ENCODE data around the gene LST1. TPM values are rescaled to one million over a fixed set of nuclear protein-coding genes. Genes with fewer than 3 reads are reported as not detected.

Gene LST1
- total RNA-seq, 1 donor from 2014 or later = not detected

- H3K4me3 ChIP-seq = no peak overlapping the region
- H3K4me1 Mint-ChIP-seq = peaks cover 10% of the 10 kb centered on the region
- DNase-seq (ENCODE audit: low spot score) = no peak
- H3K79me2 ChIP-seq (ENCODE audit: low read depth) = peaks cover 82% of the 10 kb centered on the region
- H3F3A ChIP-seq (ENCODE audit: low read depth) = peaks cover 55% of the 10 kb centered on the region
- H3K4me2 ChIP-seq = no peak overlapping the region
- H3K27ac ChIP-seq = no peak overlapping the region
- H4K20me1 ChIP-seq (ENCODE audit: low read depth) = peaks cover 91% of the 10 kb centered on the region
- H2AFZ ChIP-seq (replicated peaks) = no peak overlapping the region
- no peak overlapping the region for H3K4me3 Mint-ChIP-seq
- no peak overlapping the region for H3K9ac ChIP-seq
- H3K4me1 ChIP-seq = peaks cover 11% of the 10 kb centered on the region
- peaks cover 13% of the 10 kb centered on the region for H3K27me3 Mint-ChIP-seq (ENCODE audit: insufficient read depth, low read depth)
- peaks cover 72% of the 10 kb centered on the region for H3K36me3 Mint-ChIP-seq
- H3K36me3 ChIP-seq = peaks cover 39% of the 10 kb centered on the region
- no peaks in the 10 kb centered on the region for H3K9me3 Mint-ChIP-seq
- no peak overlapping the region for H3K27ac Mint-ChIP-seq
- no peak for TF ChIP-seq EZH2 (IDR thresholded peaks at IDR 0.05)
- no peak for TF ChIP-seq CTCF (IDR thresholded peaks at IDR 0.05)
- no peak for TF ChIP-seq EZH2phosphoT487 (IDR thresholded peaks at IDR 0.05)
- H3K9me3 ChIP-seq (ENCODE audit: low read depth) = no peaks in the 10 kb centered on the region
- no peaks in the 10 kb centered on the region for H3K27me3 ChIP-seq
Measured at GRCh38 chr6:31626952-31627351, 40.9 kb downstream of the LST1 start.

GRCh38 chr6:31627690-31628287 is 41.7 kb downstream of the LST1 start:
- no peaks in the 10 kb centered on the region for H3K9me3 ChIP-seq (ENCODE audit: low read depth)
- no peaks in the 10 kb centered on the region for H3K27me3 ChIP-seq
- no peak overlapping the region for H3K9ac ChIP-seq
- TF ChIP-seq EZH2 (IDR thresholded peaks at IDR 0.05) (no peak), CTCF (IDR thresholded peaks at IDR 0.05) (no peak), EZH2phosphoT487 (IDR thresholded peaks at IDR 0.05) (no peak)
- H3K36me3 ChIP-seq = peaks cover 36% of the 10 kb centered on the region
- peaks cover 65% of the 10 kb centered on the region for H3K36me3 Mint-ChIP-seq
- H3K4me3 ChIP-seq = no peak overlapping the region
- peak overlapping the region; percentile 11 for H3K4me3 Mint-ChIP-seq
- peaks cover 55% of the 10 kb centered on the region for H3F3A ChIP-seq (ENCODE audit: low read depth)
- H3K9me3 Mint-ChIP-seq = no peaks in the 10 kb centered on the region
- peaks cover 3% of the 10 kb centered on the region for H3K4me1 ChIP-seq
- peaks cover 2% of the 10 kb centered on the region for H3K4me1 Mint-ChIP-seq
- peaks cover 82% of the 10 kb centered on the region for H3K79me2 ChIP-seq (ENCODE audit: low read depth)
- H3K27ac ChIP-seq = no peak overlapping the region
- DNase-seq (ENCODE audit: low spot score) = no peak
- no peak overlapping the region for H3K27ac Mint-ChIP-seq
- H3K4me2 ChIP-seq = no peak overlapping the region
- peaks cover 91% of the 10 kb centered on the region for H4K20me1 ChIP-seq (ENCODE audit: low read depth)
- peaks cover 13% of the 10 kb centered on the region for H3K27me3 Mint-ChIP-seq (ENCODE audit: insufficient read depth, low read depth)
- no peak overlapping the region for H2AFZ ChIP-seq (replicated peaks)

GRCh38 chr6:31629014-31629413 is 42.9 kb downstream of the LST1 start:
- no peak overlapping the region for H3K4me3 Mint-ChIP-seq
- TF ChIP-seq EZH2phosphoT487 (IDR thresholded peaks at IDR 0.05) (no peak), EZH2 (IDR thresholded peaks at IDR 0.05) (no peak), CTCF (IDR thresholded peaks at IDR 0.05) (no peak)
- H3K36me3 ChIP-seq = peaks cover 31% of the 10 kb centered on the region
- H4K20me1 ChIP-seq (ENCODE audit: low read depth) = peaks cover 89% of the 10 kb centered on the region
- peaks cover 2% of the 10 kb centered on the region for H3K4me1 Mint-ChIP-seq
- no peaks in the 10 kb centered on the region for H3K4me1 ChIP-seq
- no peak overlapping the region for H3K9ac ChIP-seq
- peaks cover 80% of the 10 kb centered on the region for H3K79me2 ChIP-seq (ENCODE audit: low read depth)
- H3K27me3 ChIP-seq = no peaks in the 10 kb centered on the region
- H3K27ac Mint-ChIP-seq = no peak overlapping the region
- H3K9me3 Mint-ChIP-seq = no peaks in the 10 kb centered on the region
- peaks cover 64% of the 10 kb centered on the region for H3K36me3 Mint-ChIP-seq
- peaks cover 62% of the 10 kb centered on the region for H3F3A ChIP-seq (ENCODE audit: low read depth)
- peaks cover 13% of the 10 kb centered on the region for H3K27me3 Mint-ChIP-seq (ENCODE audit: insufficient read depth, low read depth)
- H3K4me3 ChIP-seq = no peak overlapping the region
- no peak overlapping the region for H3K27ac ChIP-seq
- H3K9me3 ChIP-seq (ENCODE audit: low read depth) = no peaks in the 10 kb centered on the region
- DNase-seq (ENCODE audit: low spot score) = no peak
- no peak overlapping the region for H3K4me2 ChIP-seq
- H2AFZ ChIP-seq (replicated peaks) = no peak overlapping the region
